RWPE2 (cell line): Measurements from ENCODE around the gene SLC4A5.
"Not testable (repeated sequence)": the region's sequence is repeated elsewhere in the genome, so short reads cannot be mapped to it uniquely, and the experiment has no call there.

Experiments
- ATAC-seq: fragments of 200-7000 bp; cut with Tn5 transposase; 3 replicates; pipeline ENCODE4 v1.9.1; 2021; ENCODE audit warnings: low read depth
- DNase-seq: peaks from one replicate; pipeline ENCODE4 v3.0.0-alpha.2; 2020; ENCODE audit warnings: low spot score
- H3K27ac ChIP-seq: fragments of 450-650 bp; 2 replicates; pipeline ENCODE4 v1.5.1; 2017; ENCODE audit warnings: mild to moderate bottlenecking; ENCODE audit not compliant: poor library complexity, severe bottlenecking
- H3K27me3 ChIP-seq: fragments of 250-450 bp; sonication (Bioruptor Pico); 2 replicates; pipeline ENCODE4 v1.5.1; 2021; ENCODE audit warnings: mild to moderate bottlenecking, moderate library complexity; ENCODE audit not compliant: insufficient read depth, poor library complexity, severe bottlenecking
- H3K36me3 ChIP-seq: fragments of 250-450 bp; sonication (Bioruptor Pico); 2 replicates; pipeline ENCODE4 v1.5.1; 2020; ENCODE audit warnings: low read depth, mild to moderate bottlenecking, moderate library complexity
- H3K4me1 ChIP-seq: fragments of 250-450 bp; sonication (Bioruptor Pico); 2 replicates; pipeline ENCODE4 v1.5.1; 2021; ENCODE audit warnings: mild to moderate bottlenecking, moderate library complexity; ENCODE audit not compliant: insufficient read depth, poor library complexity, severe bottlenecking
- H3K4me3 ChIP-seq: fragments of 250-450 bp; sonication (Bioruptor Pico); 2 replicates; pipeline ENCODE4 v1.5.1; 2021; ENCODE audit warnings: mild to moderate bottlenecking, moderate library complexity; ENCODE audit not compliant: severe bottlenecking
- H3K9me3 ChIP-seq: fragments of 250-450 bp; sonication (Bioruptor Pico); 2 replicates; pipeline ENCODE4 v1.5.1; 2021; ENCODE audit warnings: mild to moderate bottlenecking, moderate library complexity; ENCODE audit not compliant: severe bottlenecking
- TF ChIP-seq, protein P1 (sequence below): fragments of 450-650 bp; IDR thresholded peaks from one replicate; pipeline ENCODE4 v1.5.1; 2017; ENCODE audit warnings: mild to moderate bottlenecking, moderate library complexity; ENCODE audit not compliant: poor library complexity, severe bottlenecking

The SLC4A5 gene

GRCh38 chr2:74345272-74345943, 2.2 kb upstream of the SLC4A5 start:
- H3K27ac ChIP-seq = no peak overlapping the region
- no peaks in the 10 kb centered on the region for H3K4me1 ChIP-seq
- H3K36me3 ChIP-seq = no peaks in the 10 kb centered on the region
- no peak for DNase-seq
- no peaks in the 10 kb centered on the region for H3K27me3 ChIP-seq
- TF ChIP-seq, protein P1, sequence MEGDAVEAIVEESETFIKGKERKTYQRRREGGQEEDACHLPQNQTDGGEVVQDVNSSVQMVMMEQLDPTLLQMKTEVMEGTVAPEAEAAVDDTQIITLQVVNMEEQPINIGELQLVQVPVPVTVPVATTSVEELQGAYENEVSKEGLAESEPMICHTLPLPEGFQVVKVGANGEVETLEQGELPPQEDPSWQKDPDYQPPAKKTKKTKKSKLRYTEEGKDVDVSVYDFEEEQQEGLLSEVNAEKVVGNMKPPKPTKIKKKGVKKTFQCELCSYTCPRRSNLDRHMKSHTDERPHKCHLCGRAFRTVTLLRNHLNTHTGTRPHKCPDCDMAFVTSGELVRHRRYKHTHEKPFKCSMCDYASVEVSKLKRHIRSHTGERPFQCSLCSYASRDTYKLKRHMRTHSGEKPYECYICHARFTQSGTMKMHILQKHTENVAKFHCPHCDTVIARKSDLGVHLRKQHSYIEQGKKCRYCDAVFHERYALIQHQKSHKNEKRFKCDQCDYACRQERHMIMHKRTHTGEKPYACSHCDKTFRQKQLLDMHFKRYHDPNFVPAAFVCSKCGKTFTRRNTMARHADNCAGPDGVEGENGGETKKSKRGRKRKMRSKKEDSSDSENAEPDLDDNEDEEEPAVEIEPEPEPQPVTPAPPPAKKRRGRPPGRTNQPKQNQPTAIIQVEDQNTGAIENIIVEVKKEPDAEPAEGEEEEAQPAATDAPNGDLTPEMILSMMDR = no peak
- ATAC-seq = no peak
- H3K4me3 ChIP-seq = no peak overlapping the region
- no peaks in the 10 kb centered on the region for H3K9me3 ChIP-seq

- not testable (repeated sequence) for H3K9me3 ChIP-seq, H3K27ac ChIP-seq, DNase-seq, H3K4me1 ChIP-seq, H3K27me3 ChIP-seq, H3K4me3 ChIP-seq, ATAC-seq, H3K36me3 ChIP-seq
Observed at GRCh38 chr2:74336227-74336626, 7.0 kb downstream of the SLC4A5 start.

DNA sequence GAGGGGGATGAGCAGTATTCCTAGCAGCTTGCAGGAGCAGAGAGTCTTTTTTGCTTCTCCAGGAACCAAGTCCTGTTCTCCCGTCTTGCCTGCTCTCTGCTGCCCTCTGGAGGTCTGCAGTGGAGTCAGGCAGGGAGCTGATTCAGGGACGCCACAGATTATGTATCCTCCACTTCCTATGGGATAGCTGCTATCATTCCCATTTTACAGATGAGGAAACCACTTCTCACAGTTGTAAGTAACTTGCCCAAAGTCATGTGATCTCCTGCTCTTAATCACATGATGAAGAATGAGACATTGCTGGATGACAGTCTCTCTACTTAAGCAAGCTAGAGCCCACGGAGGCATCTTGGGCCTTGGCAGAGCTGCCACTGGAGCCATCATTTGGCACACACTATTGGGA, 8.3 kb downstream of the SLC4A5 start:
- no peak for DNase-seq
- H3K4me3 ChIP-seq = no peak overlapping the region
- H3K9me3 ChIP-seq = no peaks in the 10 kb centered on the region
- H3K27ac ChIP-seq = no peak overlapping the region
- no peaks in the 10 kb centered on the region for H3K27me3 ChIP-seq
- H3K36me3 ChIP-seq = no peaks in the 10 kb centered on the region
- ATAC-seq = peak; percentile 85
- H3K4me1 ChIP-seq = no peaks in the 10 kb centered on the region
- TF ChIP-seq, protein P1 = peak; percentile 95

- Histone ChIP-seq H3K27me3 (no peaks in the 10 kb centered on the region), H3K4me1 (no peaks in the 10 kb centered on the region), H3K4me3 (no peak overlapping the region), H3K27ac (no peak overlapping the region), H3K9me3 (no peaks in the 10 kb centered on the region), H3K36me3 (no peaks in the 10 kb centered on the region)
- TF ChIP-seq, protein P1 = no peak
- no peak for DNase-seq
- ATAC-seq = no peak
Observed at GRCh38 chr2:74333896-74334586, 9.2 kb downstream of the SLC4A5 start.

DNA sequence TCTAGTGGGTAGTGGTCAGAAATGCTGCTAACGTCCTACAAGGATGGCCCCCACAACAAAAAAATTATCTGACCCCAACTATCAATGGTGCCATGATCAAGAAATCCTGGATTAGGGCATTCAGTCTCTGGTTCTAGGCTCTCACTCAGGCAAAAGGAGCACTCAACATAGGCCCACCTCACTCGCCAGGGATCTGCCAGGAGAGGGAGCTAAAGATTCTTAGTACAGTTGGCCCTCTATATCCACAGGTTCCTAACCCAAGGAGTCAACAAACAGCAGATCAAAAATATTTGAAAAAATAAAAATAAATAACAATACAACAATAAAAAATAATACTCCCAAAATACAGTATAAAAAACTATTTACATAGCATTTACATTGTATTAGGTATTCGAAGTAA, 10.0 kb downstream of the SLC4A5 start:
- Histone ChIP-seq H3K27ac (no peak overlapping the region), H3K4me1 (no peaks in the 10 kb centered on the region), H3K4me3 (no peak overlapping the region), H3K36me3 (no peaks in the 10 kb centered on the region), H3K9me3 (no peaks in the 10 kb centered on the region), H3K27me3 (no peaks in the 10 kb centered on the region)
- TF ChIP-seq, protein P1 = peak; percentile 44
- ATAC-seq (peak; percentile 61; the same call in 1 of the 3 replicates), DNase-seq (no peak)
